Suprapubic skin (tissue), 4 donors: ENCODE data around the gene DENND1C. TPM values are rescaled to one million over a fixed set of nuclear protein-coding genes. Genes with fewer than 3 reads are reported as not detected.

Experiments used
- DNase-seq, 2 donors: peaks; one replicate each; pipeline ENCODE4 v3.0.0-alpha.2; 2019; ENCODE audit warnings: low spot score in 2 of 2
- H3K27ac ChIP-seq: fragments of 200-600 bp; sonication (generic); one replicate; pipeline ENCODE4 v1.5.1; 2019
- H3K27me3 ChIP-seq: fragments of 200-600 bp; sonication (generic); one replicate; pipeline ENCODE4 v1.5.1; 2019
- H3K36me3 ChIP-seq: fragments of 200-600 bp; sonication (generic); one replicate; pipeline ENCODE4 v1.5.1; 2019
- H3K4me1 ChIP-seq: fragments of 200-600 bp; sonication (generic); one replicate; pipeline ENCODE4 v1.5.1; 2019
- H3K4me3 ChIP-seq: fragments of 200-600 bp; sonication (generic); one replicate; pipeline ENCODE4 v1.5.1; 2019; ENCODE audit warnings: mild to moderate bottlenecking
- H3K9me3 ChIP-seq: fragments of 200-600 bp; sonication (generic); one replicate; pipeline ENCODE4 v1.5.1; 2019
- CTCF ChIP-seq, 2 donors: fragments of 200-600 bp in 1 of 2; fragments of 450-650 bp in 1 of 2; sonication (generic) in 1 of 2; IDR thresholded peaks; one replicate each; pipeline ENCODE4 v1.5.1; 2016 to 2019; ENCODE audit warnings: antibody characterized with exemption in 2 of 2, mild to moderate bottlenecking in 1 of 2, moderate library complexity in 1 of 2
- EP300 ChIP-seq: sonication (generic); formaldehyde crosslinking; IDR thresholded peaks from one replicate; pipeline ENCODE4 v1.6.1; 2017; ENCODE audit warnings: antibody characterized with exemption
- POLR2A ChIP-seq, 2 donors: fragments of 450-650 bp; IDR thresholded peaks; one replicate each; pipeline ENCODE4 v1.6.1; 2017; ENCODE audit warnings: antibody characterized with exemption in 2 of 2, mild to moderate bottlenecking in 2 of 2, moderate library complexity in 2 of 2
- POLR2AphosphoS5 ChIP-seq, 3 donors: sonication (generic); formaldehyde crosslinking; IDR thresholded peaks; one replicate each; pipeline ENCODE4 v1.6.1; 2017; ENCODE audit warnings: antibody characterized with exemption in 3 of 3
- WGBS: methylation state at CpG from one replicate; pipeline ENCODE4 v1.1.5; 2018; 5-methylcytosine and 5-hydroxymethylcytosine counted together
- total RNA-seq, 4 donors: library from RNA; depleted of rRNA; stranded (reverse); fragments of >200 nt; gene quantifications; one replicate each; pipeline ENCODE4 v1.1.0, GENCODE V29; 2016

The DENND1C gene
- total RNA-seq, 4 donors from 2014 or later, result 0.23 to 3.7 (median 1.5) TPM

- H3K27me3 ChIP-seq, result no peaks in the 10 kb centered on the region
- H3K4me3 ChIP-seq, result peak overlapping the region; percentile 30
- peaks cover 32% of the 10 kb centered on the region for H3K4me1 ChIP-seq
- TF ChIP-seq POLR2AphosphoS5 (IDR thresholded peaks at IDR 0.05) (no peak), EP300 (no peak), POLR2A (IDR thresholded peaks at IDR 0.05) (no peak), CTCF (IDR thresholded peaks at IDR 0.05) (no peak)
- no peaks in the 10 kb centered on the region for H3K9me3 ChIP-seq
- H3K36me3 ChIP-seq, result peaks cover 12% of the 10 kb centered on the region
- DNase-seq, result no peak
- H3K27ac ChIP-seq, result peak overlapping the region; percentile 61
- 96% methylated on average over 21 of the region's 21 CpGs for WGBS
Observed at GRCh38 chr19:6425732-6426620, 55.6 kb downstream of the DENND1C start.

GRCh38 chr19:6424939-6425731 lies 56.5 kb downstream of the DENND1C start:
- Histone ChIP-seq H3K4me1 (peaks cover 32% of the 10 kb centered on the region), H3K4me3 (peak overlapping the region; percentile 91), H3K27ac (peak overlapping the region; percentile 81), H3K27me3 (no peaks in the 10 kb centered on the region), H3K9me3 (no peaks in the 10 kb centered on the region), H3K36me3 (peaks cover 20% of the 10 kb centered on the region)
- TF ChIP-seq EP300, result no peak
- TF ChIP-seq CTCF (IDR thresholded peaks at IDR 0.05), result no peak
- TF ChIP-seq POLR2A (IDR thresholded peaks at IDR 0.05), result no peak
- peak in 2 of 3 donors; percentile 78 to 84 for TF ChIP-seq POLR2AphosphoS5 (IDR thresholded peaks at IDR 0.05)
- peak; percentile 100 for DNase-seq
- 1% methylated on average over 31 of the region's 43 CpGs for WGBS

DNA sequence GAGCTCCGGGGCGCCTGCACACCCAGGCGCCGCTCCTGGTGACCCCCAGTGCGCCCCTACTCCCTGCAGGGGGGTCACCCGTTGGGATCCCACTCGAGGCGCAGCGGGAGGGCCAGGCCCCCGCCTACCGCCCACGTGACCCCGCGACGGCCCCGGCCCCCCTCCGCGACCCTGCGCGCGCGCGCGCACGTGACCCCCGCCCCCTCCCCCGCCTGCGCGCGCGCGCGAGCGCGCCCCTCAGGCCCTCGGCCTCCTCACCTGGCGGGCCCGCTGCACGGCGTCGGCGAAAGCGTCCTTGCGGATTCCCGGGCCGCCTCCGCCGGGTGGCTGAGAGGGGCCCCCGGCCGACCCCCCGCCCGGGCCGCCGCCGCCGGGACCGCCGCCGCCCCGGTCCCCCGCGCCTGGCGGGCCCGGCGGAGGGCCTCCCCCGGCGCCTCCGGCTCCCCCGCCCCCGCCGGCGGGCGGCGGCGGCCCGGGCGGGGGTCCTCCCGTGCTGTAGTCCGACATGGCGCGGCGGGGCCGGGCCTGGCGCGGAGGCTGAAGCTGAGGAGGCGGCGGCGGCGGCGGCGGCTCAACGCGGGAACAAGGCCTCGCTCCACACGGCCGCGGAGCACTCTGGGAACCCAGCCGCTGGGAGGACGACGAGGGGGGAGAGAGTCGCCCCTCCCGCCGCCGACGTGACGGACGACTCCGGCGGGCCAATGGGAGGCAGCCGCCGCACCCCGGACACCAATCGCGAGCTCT lies 57.2 kb downstream of the DENND1C start, which contains the start of gene KHSRP:
Gene KHSRP, minus strand, starts transcription at position 617 of the 744 bp plus-strand sequence. Its CDS starts 110 bp downstream, at position 507.
- H3K4me3 ChIP-seq, result peak within 1 kb of the TSS; percentile 91
- WGBS, result 0% methylated on average over 21 of the region's 114 CpGs
- no peak for TF ChIP-seq CTCF (IDR thresholded peaks at IDR 0.05)
- no peak for TF ChIP-seq EP300
- TF ChIP-seq POLR2AphosphoS5 (IDR thresholded peaks at IDR 0.05), result peak in 1 of 3 donors; percentile 75
- peak in 1 of 2 donors; percentile 86 for TF ChIP-seq POLR2A (IDR thresholded peaks at IDR 0.05)

DNA sequence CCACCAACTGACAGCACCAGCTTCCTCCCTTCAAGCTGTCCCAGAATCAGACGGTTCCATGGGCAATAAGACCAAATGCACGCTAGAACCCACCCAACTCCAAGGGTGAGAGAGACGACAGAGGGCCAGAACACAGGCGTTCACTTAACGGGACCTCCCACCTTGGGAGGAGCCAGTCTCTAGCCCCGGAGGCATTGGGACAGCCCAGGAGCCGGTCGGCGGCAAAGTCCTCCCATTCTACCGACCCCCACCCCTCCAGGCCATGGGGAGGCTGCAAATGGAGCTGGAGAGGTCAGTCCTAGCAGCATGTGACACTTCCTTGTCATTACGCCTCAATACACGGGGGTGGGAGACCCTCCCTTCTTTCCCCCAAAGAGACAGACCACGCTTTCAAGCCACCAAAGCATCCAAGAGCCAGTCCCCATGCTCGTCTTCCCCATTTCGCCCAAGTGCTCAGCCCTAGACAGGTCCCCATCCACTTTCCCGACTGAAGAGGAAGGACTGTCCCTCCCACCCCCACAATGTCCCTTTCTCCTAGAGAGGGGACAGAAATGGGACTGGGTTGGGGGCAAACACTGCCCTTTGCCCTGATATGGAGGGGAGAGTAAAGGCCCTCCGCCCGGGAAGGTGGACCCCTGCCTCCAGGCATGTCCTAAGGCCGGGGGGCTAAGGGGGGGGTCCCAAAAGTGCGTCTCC lies 57.9 kb downstream of the DENND1C start:
- TF ChIP-seq POLR2AphosphoS5 (IDR thresholded peaks at IDR 0.05) (no peak), POLR2A (IDR thresholded peaks at IDR 0.05) (no peak), EP300 (no peak)
- Histone ChIP-seq H3K36me3 (peaks cover 35% of the 10 kb centered on the region), H3K27ac (peak overlapping the region; percentile 81), H3K4me1 (peaks cover 35% of the 10 kb centered on the region), H3K9me3 (no peaks in the 10 kb centered on the region), H3K4me3 (peak overlapping the region; percentile 91), H3K27me3 (no peaks in the 10 kb centered on the region)
- 0% methylated on average over 11 of the region's 20 CpGs for WGBS
- no peak for DNase-seq

More for the DNA sequence above, 57.2 kb downstream of the DENND1C start, which contains the start of gene KHSRP:
- DNase-seq, result no peak
- H3K27me3 ChIP-seq, result no peaks in the 10 kb centered on the region
- H3K4me1 ChIP-seq, result peaks cover 35% of the 10 kb centered on the region
- peaks cover 28% of the 10 kb centered on the region for H3K36me3 ChIP-seq
- H3K9me3 ChIP-seq, result no peaks in the 10 kb centered on the region
- H3K27ac ChIP-seq, result peak within 1 kb of the TSS; percentile 81
